ENCODE data around the gene PPP2R5C. TPM values are rescaled to one million over a fixed set of nuclear protein-coding genes. Genes with fewer than 3 reads are reported as not detected.

PPP2R5C gene
- total and polyA plus RNA-seq, 2 of the 8 experiments (the other 6 are each of a cell fraction or from before 2014, with no cell fraction given), result 49.6 to 95.9 TPM

DNA sequence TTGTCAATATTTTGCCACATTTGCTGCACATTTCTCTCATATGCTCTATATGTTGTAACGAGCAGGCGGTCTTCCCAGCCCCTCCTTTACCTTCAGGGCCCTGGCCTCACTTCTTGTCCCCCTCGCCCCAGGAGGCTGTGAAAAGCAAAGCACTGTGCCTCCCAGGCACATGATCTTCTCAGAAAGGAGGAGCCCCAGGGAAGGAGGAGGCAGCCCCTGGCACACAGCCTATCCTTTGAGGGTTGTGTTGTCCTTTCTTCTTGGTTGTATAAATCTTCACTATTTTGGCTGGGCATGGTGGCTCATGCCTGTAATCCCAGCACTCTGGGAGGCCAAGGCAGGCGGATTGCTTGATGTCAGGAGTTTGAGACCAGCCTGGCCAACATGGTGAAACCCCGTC is 77.0 kb downstream of the PPP2R5C start:
- H2BK5ac ChIP-seq (ENCODE audit: low read depth, low read length), result no peak overlapping the region
- peaks cover 9% of the 10 kb centered on the region; the same call in 1 of the 2 replicates for H3K79me1 ChIP-seq (ENCODE audit: low read depth, low read length)
- 81% methylated on average over 5 of the region's 5 CpGs; no CpG with 5 or more reads in 1 of the 2 experiments for WGBS, 2 experiments (ENCODE audit: extremely low coverage in 1 of 2, insufficient coverage in 1 of 2, insufficient read length in 1 of 2, insufficient replicate concordance in 2 of 2, low coverage in 1 of 2, low lambda C conversion rate in 2 of 2, missing lambda C conversion rate in 1 of 2)
- no peak overlapping the region for H3K27ac ChIP-seq (ENCODE audit: low read depth, low read length)
- H3K4me1 ChIP-seq (replicated peaks in 1 of 4; ENCODE audit: control insufficient read depth in 3 of 4, insufficient read depth in 4 of 4, low read length in 3 of 4), result peaks cover 0 to 2% (median 0%) of the 10 kb centered on the region in 4 experiments; a peak in 2 of 7 replicates
- H3K23me2 ChIP-seq (ENCODE audit: low read depth, low read length), result no peaks in the 10 kb centered on the region
- POLR2A ChIA-PET (ENCODE audit: partially characterized antibody), result no interaction called here
- no peak overlapping the region for H2BK120ac ChIP-seq (replicated peaks; ENCODE audit: low read depth, low read length)
- FAIRE-seq (no peak), DNase-seq (ENCODE audit: low read depth in 1 of 2, low spot score in 2 of 2) (no peak)
- no peak overlapping the region for H2BK20ac ChIP-seq (ENCODE audit: low read length)
- peaks cover 2 to 21% of the 10 kb centered on the region in 2 experiments for H4K20me1 ChIP-seq (replicated peaks in 1 of 2; ENCODE audit: control insufficient read depth in 1 of 2, insufficient read depth in 2 of 2, low read length in 2 of 2)
- no peak overlapping the region for H4K5ac ChIP-seq (ENCODE audit: insufficient read length, low read depth, low read length)
- no peaks in the 10 kb centered on the region for H3K27me3 ChIP-seq (replicated peaks in 1 of 4; ENCODE audit: control insufficient read depth in 3 of 4, extremely low read depth in 1 of 4, insufficient read depth in 3 of 4, low read length in 3 of 4)
- no peak overlapping the region for H2BK15ac ChIP-seq (ENCODE audit: low read length)
- no peak overlapping the region for H2AFZ ChIP-seq (ENCODE audit: low read length)
- no peak overlapping the region for H3K4me2 ChIP-seq (ENCODE audit: insufficient read depth in 1 of 2, low read depth in 2 of 2, low read length in 2 of 2)
- no peak overlapping the region for H2AK5ac ChIP-seq (ENCODE audit: low read depth, low read length)
- no peak overlapping the region for H3K4ac ChIP-seq (replicated peaks; ENCODE audit: insufficient read length, low read depth, low read length)
- H3K9me3 ChIP-seq (ENCODE audit: insufficient read depth in 2 of 2, low read depth in 1 of 2, low read length in 1 of 2), result no peaks in the 10 kb centered on the region
- no peak overlapping the region for H2BK12ac ChIP-seq (ENCODE audit: low read depth, low read length)
- no peak overlapping the region for H4K91ac ChIP-seq (replicated peaks; ENCODE audit: insufficient read length, low read length)
- H3K9ac ChIP-seq (replicated peaks in 1 of 4; ENCODE audit: extremely low read depth in 1 of 4, low read depth in 3 of 4, low read length in 3 of 4), result no peak overlapping the region
- H3K14ac ChIP-seq (ENCODE audit: insufficient read length), result no peak overlapping the region
- no peak overlapping the region for H3K18ac ChIP-seq (ENCODE audit: extremely low read depth, low read length)
- CTCF ChIA-PET (ENCODE audit: partially characterized antibody), result no interaction called here
- no peak overlapping the region for H3K4me3 ChIP-seq (ENCODE audit: extremely low read depth in 1 of 4, insufficient read depth in 2 of 4, low read depth in 3 of 4, low read length in 4 of 4)
- peaks cover 0 to 18% of the 10 kb centered on the region in 2 experiments; a peak in 1 of 4 replicates for H3K79me2 ChIP-seq (ENCODE audit: control insufficient read depth in 1 of 2, insufficient read depth in 2 of 2, low read length in 2 of 2)
- H3K36me3 ChIP-seq (ENCODE audit: control insufficient read depth in 2 of 4, insufficient read depth in 4 of 4, low read length in 3 of 4), result no peaks in the 10 kb centered on the region
- H4K8ac ChIP-seq (ENCODE audit: extremely low read depth, insufficient read depth, low read length), result no peak overlapping the region
- no peak overlapping the region for H3K23ac ChIP-seq (ENCODE audit: insufficient read length)
- H3K56ac ChIP-seq (replicated peaks; ENCODE audit: insufficient read length, low read depth, low read length), result no peak overlapping the region
- TF ChIP-seq, protein P1, sequence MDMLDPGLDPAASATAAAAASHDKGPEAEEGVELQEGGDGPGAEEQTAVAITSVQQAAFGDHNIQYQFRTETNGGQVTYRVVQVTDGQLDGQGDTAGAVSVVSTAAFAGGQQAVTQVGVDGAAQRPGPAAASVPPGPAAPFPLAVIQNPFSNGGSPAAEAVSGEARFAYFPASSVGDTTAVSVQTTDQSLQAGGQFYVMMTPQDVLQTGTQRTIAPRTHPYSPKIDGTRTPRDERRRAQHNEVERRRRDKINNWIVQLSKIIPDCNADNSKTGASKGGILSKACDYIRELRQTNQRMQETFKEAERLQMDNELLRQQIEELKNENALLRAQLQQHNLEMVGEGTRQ (IDR thresholded peaks at IDR 0.05; ENCODE audit: low read length), result no peak
- no peak for TF ChIP-seq EP300 (IDR thresholded peaks at IDR 0.05; ENCODE audit: borderline replicate concordance in 1 of 2, low read depth in 2 of 2, low read length in 2 of 2)
- TF ChIP-seq TCF12 (IDR thresholded peaks at IDR 0.05; ENCODE audit: low read depth, low read length), result no peak
- TF ChIP-seq BACH1 (IDR thresholded peaks at IDR 0.05; ENCODE audit: low read length), result no peak
- no peak for TF ChIP-seq BCL11A (IDR thresholded peaks at IDR 0.05; ENCODE audit: low read depth in 2 of 2, low read length in 2 of 2)
- no peak for TF ChIP-seq ZNF274 (IDR thresholded peaks at IDR 0.05; ENCODE audit: borderline replicate concordance, extremely low read depth, low read length)
- no peak for TF ChIP-seq CHD1 (IDR thresholded peaks at IDR 0.05; ENCODE audit: low read depth, low read length)
- TF ChIP-seq KDM4A (IDR thresholded peaks at IDR 0.05; ENCODE audit: low read depth, low read length, severe bottlenecking), result no peak
- no peak for TF ChIP-seq RXRA (IDR thresholded peaks at IDR 0.05; ENCODE audit: insufficient read depth, low read depth, low read length)
- no peak for TF ChIP-seq YY1 (IDR thresholded peaks at IDR 0.05; ENCODE audit: low read depth, low read length)
- TF ChIP-seq RNF2 (IDR thresholded peaks at IDR 0.05; ENCODE audit: borderline replicate concordance, low read depth, low read length, missing control alignments, poor library complexity, severe bottlenecking), result no peak
- no peak for TF ChIP-seq RBBP5 (IDR thresholded peaks at IDR 0.05; ENCODE audit: borderline replicate concordance, low read depth, low read length)
- no peak for TF ChIP-seq CTBP2 (IDR thresholded peaks at IDR 0.05; ENCODE audit: borderline replicate concordance, insufficient read depth, insufficient read length, low read length)
